HG03097 (cell line): Measurements from ENCODE around the gene ARL4C.

Experiments used
- ATAC-seq: cut with Tn5 transposase; IDR thresholded peaks from one replicate; pipeline ENCODE4 v1.9.1; 2021; ENCODE audit not compliant: unreplicated experiment, low FRiP score

Gene ARL4C

GRCh38 chr2:234502285-234502918 is 5.5 kb upstream of the ARL4C start:
- ATAC-seq = no peak

- ATAC-seq = peak; percentile 38
Measured at GRCh38 chr2:234500394-234501006, 3.6 kb upstream of the ARL4C start.

- ATAC-seq = no peak
Measured at GRCh38 chr2:234497594-234498235, 834 bp upstream of the ARL4C start.

- ATAC-seq = peak; percentile 42
Measured at GRCh38 chr2:234496055-234496834, 636 bp downstream of the ARL4C start.

GRCh38 chr2:234495251-234496054 is 1.4 kb downstream of the ARL4C start:
- ATAC-seq = no peak

- no peak for ATAC-seq
Measured at GRCh38 chr2:234494361-234495250, 2.3 kb downstream of the ARL4C start.

- ATAC-seq = no peak
Measured at GRCh38 chr2:234493796-234494195, 3.1 kb downstream of the ARL4C start.

GRCh38 chr2:234492717-234493485 is 4.0 kb downstream of the ARL4C start:
- ATAC-seq = no peak

- no peak for ATAC-seq
Measured at GRCh38 chr2:234491897-234492296, 5.0 kb downstream of the ARL4C start.

- no peak for ATAC-seq
Measured at GRCh38 chr2:234491281-234491680, 5.6 kb downstream of the ARL4C start.

- ATAC-seq = no peak
Measured at GRCh38 chr2:234490271-234491091, 6.4 kb downstream of the ARL4C start.

GRCh38 chr2:234488913-234489451 is 7.9 kb downstream of the ARL4C start:
- peak; percentile 67 for ATAC-seq

GRCh38 chr2:234488486-234488885 is 8.4 kb downstream of the ARL4C start:
- ATAC-seq = no peak

GRCh38 chr2:234487356-234487755 is 9.5 kb downstream of the ARL4C start:
- no peak for ATAC-seq

- peak; percentile 42 for ATAC-seq
Measured at GRCh38 chr2:234483568-234484251, 13.2 kb downstream of the ARL4C start.

- no peak for ATAC-seq
Measured at GRCh38 chr2:234481301-234481700, 15.6 kb downstream of the ARL4C start.

GRCh38 chr2:234480337-234480736 is 16.5 kb downstream of the ARL4C start:
- ATAC-seq = no peak
